Esophagus (tissue), 2 donors: ENCODE results near the gene BCAN. TPM values are rescaled to one million over a fixed set of nuclear protein-coding genes. Genes with fewer than 3 reads are reported as not detected.
A peak's percentile ranks its signal among the peaks of the same experiment; 100 is the strongest.

ENCODE experiments used
- H3K27ac ChIP-seq, 2 donors: one replicate each; pipeline ENCODE4 v1.5.1; 2013; ENCODE audit warnings: low read depth in 2 of 2, mild to moderate bottlenecking in 2 of 2, inconsistent platforms in 1 of 2, low read length in 1 of 2, moderate library complexity in 1 of 2
- H3K27me3 ChIP-seq, 2 donors: one replicate each; pipeline ENCODE4 v1.6.1; 2013; ENCODE audit warnings: low read length in 2 of 2, control low read depth in 1 of 2, mild to moderate bottlenecking in 1 of 2; ENCODE audit not compliant: insufficient read depth in 2 of 2, control insufficient read depth in 1 of 2
- H3K36me3 ChIP-seq, 2 donors: one replicate each; pipeline ENCODE4 v1.6.1; 2013; ENCODE audit warnings: low read length in 1 of 2; ENCODE audit not compliant: control insufficient read depth in 2 of 2, insufficient read depth in 2 of 2
- H3K4me1 ChIP-seq, 2 donors: one replicate each; pipeline ENCODE4 v1.6.1; 2013; ENCODE audit warnings: low read length in 1 of 2; ENCODE audit not compliant: control insufficient read depth in 2 of 2, insufficient read depth in 2 of 2
- H3K4me3 ChIP-seq, 2 donors: one replicate each; pipeline ENCODE4 v1.5.1; 2013; ENCODE audit warnings: low read length in 2 of 2, mild to moderate bottlenecking in 2 of 2, low read depth in 1 of 2, moderate library complexity in 1 of 2
- H3K9me3 ChIP-seq, 2 donors: one replicate each; pipeline ENCODE4 v1.6.1; 2013; ENCODE audit warnings: mild to moderate bottlenecking in 2 of 2, low read depth in 1 of 2, low read length in 1 of 2, moderate library complexity in 1 of 2; ENCODE audit not compliant: control insufficient read depth in 2 of 2, insufficient read depth in 1 of 2
- WGBS, 2 donors: extraction: QIAGEN DNeasy Blood & Tissue Kit; methylation state at CpG; one replicate each; pipeline ENCODE4 v1.1.7; 2013; 5-methylcytosine and 5-hydroxymethylcytosine counted together
- polyA plus RNA-seq, 2 donors: library from polyadenylated mRNA; stranded (reverse); fragments of 200-250 nt; gene quantifications; one replicate each; pipeline ENCODE4 v1.2.3, GENCODE V29; 2013
- donor health status: healthy with polysubstance abuse.
- donor health status: Bipolar disorder and iron deficiency.

BCAN gene
- under 1 TPM; 0.01 to 0.04 TPM for polyA plus RNA-seq

DNA sequence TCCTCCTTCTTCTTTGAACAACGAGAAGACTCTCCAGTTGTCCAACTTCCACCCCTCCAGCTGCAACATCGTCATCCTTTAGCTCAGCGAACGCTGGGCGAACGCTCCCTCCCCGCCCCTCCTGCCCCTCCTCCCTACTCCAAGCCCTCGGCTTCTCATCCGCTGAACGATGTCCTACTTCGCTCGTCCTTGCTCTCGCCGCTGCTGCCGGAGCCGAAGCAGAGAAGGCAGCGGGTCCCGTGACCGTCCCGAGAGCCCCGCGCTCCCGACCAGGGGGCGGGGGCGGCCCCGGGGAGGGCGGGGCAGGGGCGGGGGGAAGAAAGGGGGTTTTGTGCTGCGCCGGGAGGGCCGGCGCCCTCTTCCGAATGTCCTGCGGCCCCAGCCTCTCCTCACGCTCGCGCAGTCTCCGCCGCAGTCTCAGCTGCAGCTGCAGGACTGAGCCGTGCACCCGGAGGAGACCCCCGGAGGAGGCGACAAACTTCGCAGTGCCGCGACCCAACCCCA lies at the start of gene BCAN:
BCAN (plus strand) TSS at position 357 of the 504 bp plus-strand sequence. CDS start 3,938 bp downstream, outside the sequence.
- Histone ChIP-seq H3K36me3 (no peaks in the 10 kb centered on the region), H3K4me3 (peak within 1 kb of the TSS in 1 of 2 donors; percentile 42), H3K27ac (no peak within 1 kb of the TSS), H3K27me3 (peaks cover 0 to 11% of the 10 kb centered on the region in 2 donors), H3K9me3 (no peaks in the 10 kb centered on the region), H3K4me1 (peaks cover 4 to 8% of the 10 kb centered on the region in 2 donors)
- 1 to 2% methylated on average over 39 to 46 of the region's 46 CpGs for WGBS, 2 donors

GRCh38 chr1:156592158-156592909 lies 49.6 kb upstream of the BCAN start:
- Histone ChIP-seq H3K9me3 (no peaks in the 10 kb centered on the region), H3K27me3 (no peaks in the 10 kb centered on the region), H3K4me3 (peak overlapping the region; percentile 62 to 78), H3K36me3 (peaks cover 7 to 32% of the 10 kb centered on the region in 2 donors), H3K27ac (peak overlapping the region in 1 of 2 donors; percentile 92), H3K4me1 (peaks cover 0 to 6% of the 10 kb centered on the region in 2 donors)
- 38 to 43% methylated on average over 16 of the region's 16 CpGs for WGBS, 2 donors

DNA sequence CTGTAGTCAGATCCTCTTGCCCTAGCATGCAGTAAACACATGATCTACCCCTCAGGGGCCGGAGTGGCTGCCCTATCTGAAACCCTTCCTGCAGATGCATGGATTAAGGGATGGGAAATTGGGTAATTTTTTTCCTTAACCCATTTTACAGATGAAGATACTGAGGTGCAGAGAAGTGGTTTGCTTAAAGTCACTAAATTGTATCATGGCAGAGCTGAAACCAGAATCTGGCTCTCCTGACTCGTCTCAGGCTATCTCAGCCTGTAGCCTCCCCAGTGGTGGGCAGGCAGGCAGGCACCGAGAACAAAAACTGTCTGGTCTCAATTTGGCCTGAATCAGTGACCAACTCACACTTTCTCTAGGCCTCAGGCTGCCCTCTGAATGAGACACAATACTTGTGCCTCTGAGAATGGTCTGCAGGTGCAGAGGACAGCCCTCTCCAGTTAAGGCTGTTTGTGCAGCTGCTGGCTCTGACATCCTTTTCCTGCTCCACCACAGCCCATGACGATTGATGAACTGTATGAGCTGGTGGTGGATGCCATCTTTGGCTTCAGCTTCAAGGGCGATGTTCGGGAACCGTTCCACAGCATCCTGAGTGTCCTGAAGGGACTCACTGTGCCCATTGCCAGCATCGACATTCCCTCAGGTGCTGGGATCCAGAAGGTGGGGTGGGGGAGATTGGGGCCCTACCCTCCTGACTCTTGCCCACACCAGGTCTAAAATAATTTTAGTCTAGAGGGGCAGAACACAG lies 48.8 kb upstream of the BCAN start:
- Histone ChIP-seq H3K9me3 (no peaks in the 10 kb centered on the region), H3K27ac (no peak overlapping the region)

GRCh38 chr1:156593661-156593989 lies 48.3 kb upstream of the BCAN start:
- no peaks in the 10 kb centered on the region for H3K9me3 ChIP-seq
- 79 to 83% methylated on average over 8 of the region's 8 CpGs for WGBS, 2 donors
- H3K36me3 ChIP-seq, result peaks cover 15 to 39% of the 10 kb centered on the region in 2 donors

More for the DNA sequence above, 48.8 kb upstream of the BCAN start:
- WGBS, 2 donors, result 66 to 69% methylated on average over 8 of the region's 8 CpGs
- Histone ChIP-seq H3K4me3 (no peak overlapping the region), H3K4me1 (peaks cover 0 to 6% of the 10 kb centered on the region in 2 donors), H3K36me3 (peaks cover 12 to 39% of the 10 kb centered on the region in 2 donors), H3K27me3 (no peaks in the 10 kb centered on the region)

DNA sequence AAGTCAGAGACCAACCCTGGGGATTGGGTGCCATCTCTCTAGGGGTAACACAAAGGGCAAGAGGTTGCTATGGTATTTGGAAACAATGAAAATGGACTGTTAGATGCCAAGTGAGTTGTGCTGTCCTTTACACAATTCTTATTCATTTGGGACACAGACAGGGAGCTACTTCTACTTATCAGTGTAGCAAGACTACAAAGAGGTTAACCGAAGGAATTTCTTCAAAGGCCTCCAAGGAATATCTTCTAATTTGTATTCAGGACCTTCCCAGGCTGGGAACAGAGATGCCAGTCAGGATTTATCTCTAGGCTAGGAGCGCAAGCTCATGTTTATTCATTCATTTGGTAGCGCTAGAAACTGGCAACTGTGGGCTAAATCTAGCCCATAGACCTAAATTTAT lies 47.7 kb upstream of the BCAN start:
- no peaks in the 10 kb centered on the region for H3K27me3 ChIP-seq
- WGBS, 2 donors, result 73 to 81% methylated on average over 3 of the region's 3 CpGs
- H3K9me3 ChIP-seq, result no peaks in the 10 kb centered on the region
- peaks cover 15 to 39% of the 10 kb centered on the region in 2 donors for H3K36me3 ChIP-seq
- no peak overlapping the region for H3K27ac ChIP-seq
- H3K4me1 ChIP-seq, result peaks cover 0 to 6% of the 10 kb centered on the region in 2 donors
- no peak overlapping the region for H3K4me3 ChIP-seq

More at GRCh38 chr1:156593661-156593989, 48.3 kb upstream of the BCAN start:
- no peak overlapping the region for H3K27ac ChIP-seq
- no peaks in the 10 kb centered on the region for H3K27me3 ChIP-seq
- peaks cover 0 to 6% of the 10 kb centered on the region in 2 donors for H3K4me1 ChIP-seq
- H3K4me3 ChIP-seq, result no peak overlapping the region

DNA sequence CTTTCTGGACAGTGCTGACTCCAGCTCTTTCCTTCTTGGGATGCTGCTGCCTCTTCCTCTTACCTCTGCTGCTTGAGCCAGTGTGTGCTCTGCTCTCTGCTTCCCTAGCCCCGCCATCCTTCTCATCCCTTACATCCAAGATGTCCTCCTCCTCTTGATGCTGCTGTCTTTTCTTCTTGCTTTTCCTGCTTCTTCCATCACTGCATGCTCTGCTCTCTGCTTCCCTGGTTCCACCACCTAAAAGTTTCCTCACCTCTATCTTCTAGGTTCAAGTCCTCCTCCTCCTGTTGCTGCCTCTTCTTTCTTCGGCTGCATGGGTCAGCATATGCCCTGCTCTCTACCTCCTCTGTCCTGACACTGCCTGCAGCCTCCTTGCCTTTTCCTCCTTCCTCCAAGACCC lies 46.9 kb upstream of the BCAN start:
- Histone ChIP-seq H3K9me3 (no peaks in the 10 kb centered on the region), H3K4me3 (no peak overlapping the region), H3K27me3 (no peaks in the 10 kb centered on the region), H3K27ac (no peak overlapping the region), H3K4me1 (peaks cover 0 to 6% of the 10 kb centered on the region in 2 donors), H3K36me3 (peaks cover 15 to 39% of the 10 kb centered on the region in 2 donors)
- WGBS, 2 donors, result 85 to 89% methylated on average over 2 of the region's 2 CpGs

DNA sequence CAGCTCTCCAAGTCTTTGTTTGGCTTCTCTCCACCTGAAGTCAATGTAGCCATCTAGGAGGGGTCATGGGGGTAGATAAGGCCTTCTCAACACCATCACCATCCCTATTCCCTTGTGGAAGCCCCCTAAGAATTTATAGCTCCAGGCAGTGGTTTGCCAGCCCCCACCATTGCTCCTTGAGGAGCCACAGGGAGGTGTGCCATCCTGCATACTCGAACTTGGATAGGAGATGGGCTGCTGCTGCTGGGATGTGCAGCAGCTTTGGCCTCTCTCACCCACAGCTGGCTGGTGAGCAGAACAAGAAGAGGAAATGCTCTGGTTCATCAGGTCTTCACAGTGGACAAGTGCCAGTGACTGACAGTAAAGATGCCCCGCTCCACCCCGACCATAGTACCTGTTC lies 45.5 kb upstream of the BCAN start:
- no peak overlapping the region for H3K4me3 ChIP-seq
- H3K4me1 ChIP-seq, result peaks cover 0 to 6% of the 10 kb centered on the region in 2 donors
- no peaks in the 10 kb centered on the region for H3K27me3 ChIP-seq
- peaks cover 15 to 39% of the 10 kb centered on the region in 2 donors for H3K36me3 ChIP-seq
- WGBS, 2 donors, result 77% methylated on average over 3 of the region's 3 CpGs
- H3K9me3 ChIP-seq, result no peaks in the 10 kb centered on the region
- no peak overlapping the region for H3K27ac ChIP-seq

DNA sequence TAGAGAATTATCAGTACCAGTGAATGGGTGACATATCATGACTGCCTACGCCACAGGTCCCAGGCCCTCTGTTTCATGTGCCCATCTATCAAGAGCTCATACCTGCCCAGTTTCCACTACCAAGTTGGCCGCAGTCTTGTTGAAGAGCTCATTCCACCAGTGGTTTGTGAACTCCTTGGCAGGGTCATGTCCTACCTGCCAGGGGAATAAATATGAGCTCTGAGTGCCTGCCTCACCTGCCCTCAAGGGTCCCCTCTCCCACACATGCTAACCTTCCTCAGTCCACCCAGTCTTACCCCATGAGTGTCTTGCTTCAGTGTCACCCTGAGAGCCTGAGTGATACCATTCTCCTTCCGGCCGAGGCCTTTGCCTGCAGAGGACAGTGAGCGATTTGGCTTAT lies 43.8 kb upstream of the BCAN start:
- Histone ChIP-seq H3K27ac (no peak overlapping the region), H3K4me1 (peaks cover 0 to 3% of the 10 kb centered on the region in 2 donors), H3K27me3 (no peaks in the 10 kb centered on the region), H3K9me3 (no peaks in the 10 kb centered on the region), H3K36me3 (peaks cover 15 to 35% of the 10 kb centered on the region in 2 donors), H3K4me3 (no peak overlapping the region)
- 92 to 94% methylated on average over 5 of the region's 5 CpGs for WGBS, 2 donors

DNA sequence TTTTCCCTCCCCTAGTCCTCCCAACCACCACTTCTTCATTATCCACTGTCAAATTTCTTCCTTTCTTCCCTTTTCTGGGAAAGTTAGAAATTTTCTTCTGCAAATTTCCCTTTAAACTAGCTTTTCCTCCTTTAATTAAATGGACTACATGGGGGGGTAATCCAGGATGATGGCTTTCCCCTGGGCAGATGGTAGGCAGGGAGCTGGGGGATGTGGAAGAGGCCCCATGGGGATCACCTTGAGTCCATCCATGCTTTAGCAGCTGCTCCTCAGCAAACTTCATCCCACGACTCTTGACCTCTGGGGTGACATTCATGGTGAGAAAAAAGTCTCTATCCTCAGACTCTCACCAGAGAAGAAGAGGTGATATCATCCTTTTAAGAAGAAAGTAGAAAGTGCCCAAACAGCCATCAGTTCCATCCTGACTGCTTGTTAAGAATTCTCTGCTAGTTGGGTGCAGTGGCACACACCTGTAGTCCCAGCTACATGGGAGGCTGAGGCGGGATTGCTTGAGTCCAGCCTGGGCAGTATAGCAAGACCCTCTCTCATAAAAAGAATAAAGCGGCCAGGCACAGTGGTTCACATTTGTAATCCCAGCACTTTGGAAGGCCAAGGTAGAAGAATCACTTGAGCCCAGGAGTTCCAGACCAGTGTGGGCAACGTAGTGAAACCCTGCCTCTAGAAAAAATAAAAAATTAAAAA lies 43.0 kb upstream of the BCAN start:
- Histone ChIP-seq H3K9me3 (no peaks in the 10 kb centered on the region), H3K4me3 (no peak overlapping the region), H3K36me3 (peaks cover 15 to 27% of the 10 kb centered on the region in 2 donors), H3K4me1 (peaks cover 0 to 3% of the 10 kb centered on the region in 2 donors), H3K27me3 (no peaks in the 10 kb centered on the region), H3K27ac (no peak overlapping the region)
- 88 to 91% methylated on average over 4 of the region's 4 CpGs for WGBS, 2 donors
